H1 (cell line): Measurements from ENCODE around the gene IFNL3. TPM values are rescaled to one million over a fixed set of nuclear protein-coding genes. Genes with fewer than 3 reads are reported as not detected.

ENCODE experiments used
- CTCF ChIA-PET: fragments of 300-600 bp; sonication (Branson Sonifier 250); formaldehyde crosslinking; loops from one replicate; lab custom pipeline; 2021; ENCODE audit not compliant: partially characterized antibody; lab: Charles Lee
- POLR2A ChIA-PET: fragments of 300-600 bp; sonication (Branson Sonifier 250); formaldehyde crosslinking; loops from one replicate; lab custom pipeline; 2021; ENCODE audit warnings: inconsistent platforms; ENCODE audit not compliant: partially characterized antibody; lab: Charles Lee
- DNase-seq, 2 experiments: peaks; one replicate each; pipeline versions ENCODE4 v3.0.0 to v3.0.0-alpha.2; 2010 to 2022; ENCODE audit warnings: low spot score in 2 of 2, low read depth in 1 of 2, mixed read lengths in 1 of 2
- FAIRE-seq: peaks from 2 replicates; lab custom pipeline; 2011; peaks lifted over from hg19 to GRCh38; lab: Jason Lieb, UNC
- H2AFZ ChIP-seq: 2 replicates; pipeline ENCODE4 v1.8.1; 2012; ENCODE audit warnings: low read length, inconsistent platforms
- H2AK5ac ChIP-seq: 2 replicates; pipeline ENCODE4 v1.6.1; 2013; ENCODE audit warnings: low read depth, low read length
- H2BK120ac ChIP-seq: replicated peaks from 2 replicates; pipeline ENCODE3; 2013; ENCODE audit warnings: low read depth, low read length, inconsistent platforms
- H2BK12ac ChIP-seq: 2 replicates; pipeline ENCODE4 v1.6.1; 2013; ENCODE audit warnings: low read depth, low read length
- H2BK15ac ChIP-seq: 2 replicates; pipeline ENCODE4 v1.6.1; 2013; ENCODE audit warnings: low read length
- H2BK20ac ChIP-seq: 2 replicates; pipeline ENCODE4 v1.6.1; 2013; ENCODE audit warnings: low read length
- H2BK5ac ChIP-seq: 2 replicates; pipeline ENCODE4 v1.6.1; 2013; ENCODE audit warnings: low read depth, low read length
- H3K14ac ChIP-seq: 2 replicates; pipeline ENCODE4 v1.6.1; 2013; ENCODE audit warnings: inconsistent platforms; ENCODE audit not compliant: insufficient read length
- H3K18ac ChIP-seq: 2 replicates; pipeline ENCODE4 v1.6.1; 2013; ENCODE audit warnings: low read length; ENCODE audit errors: extremely low read depth
- H3K23ac ChIP-seq: 2 replicates; pipeline ENCODE4 v1.6.1; 2013; ENCODE audit warnings: inconsistent platforms; ENCODE audit not compliant: insufficient read length
- H3K23me2 ChIP-seq: 2 replicates; pipeline ENCODE4 v1.6.1; 2013; ENCODE audit warnings: low read depth, low read length
- H3K27ac ChIP-seq: 2 replicates; pipeline ENCODE4 v1.6.1; 2011; ENCODE audit warnings: low read depth, low read length, inconsistent platforms
- H3K27me3 ChIP-seq, 4 experiments: replicated peaks in 1 of 4; 1 replicate in 1 of 4; 2 replicates in 3 of 4; pipeline versions ENCODE4 v1.6.1 to v1.8.1; 2011 to 2013; ENCODE audit warnings: low read length in 3 of 4, mild to moderate bottlenecking in 3 of 4, inconsistent platforms in 2 of 4, mixed read lengths in 2 of 4, moderate library complexity in 1 of 4; ENCODE audit not compliant: control insufficient read depth in 3 of 4, insufficient read depth in 3 of 4; ENCODE audit errors: extremely low read depth in 1 of 4
- H3K36me3 ChIP-seq, 4 experiments: 2 replicates each; pipeline versions ENCODE4 v1.6.1 to v1.8.1; 2011 to 2013; ENCODE audit warnings: mild to moderate bottlenecking in 4 of 4, low read length in 3 of 4, moderate library complexity in 2 of 4, control low read depth in 1 of 4, inconsistent platforms in 1 of 4; ENCODE audit not compliant: insufficient read depth in 4 of 4, control insufficient read depth in 2 of 4
- H3K4ac ChIP-seq: replicated peaks from 2 replicates; pipeline ENCODE3; 2013; ENCODE audit warnings: low read length, low read depth, mixed read lengths, inconsistent platforms; ENCODE audit not compliant: insufficient read length
- H3K4me1 ChIP-seq, 4 experiments: replicated peaks in 1 of 4; 1 replicate in 1 of 4; 2 replicates in 3 of 4; pipeline versions ENCODE4 v1.6.1 to v1.8.1; 2011 to 2013; ENCODE audit warnings: low read length in 3 of 4, inconsistent platforms in 2 of 4, mixed read lengths in 1 of 4; ENCODE audit not compliant: insufficient read depth in 4 of 4, control insufficient read depth in 3 of 4
- H3K4me2 ChIP-seq, 2 experiments: 2 replicates each; pipeline versions ENCODE4 v1.6.1 to v1.8.1; 2011 to 2013; ENCODE audit warnings: low read depth in 2 of 2, low read length in 2 of 2, control low read depth in 1 of 2, inconsistent platforms in 1 of 2, mild to moderate bottlenecking in 1 of 2; ENCODE audit not compliant: insufficient read depth in 1 of 2
- H3K4me3 ChIP-seq, 4 experiments: fragments of 200-600, 300-600 bp in 1 of 4; sonication (generic), shearing (Covaris generic), sonication (Bioruptor Twin) in 1 of 4; 2 replicates each; pipeline versions ENCODE4 v1.5.1 to v1.8.1; 2011 to 2016; ENCODE audit warnings: low read length in 4 of 4, low read depth in 3 of 4, control low read depth in 2 of 4, inconsistent platforms in 2 of 4, mild to moderate bottlenecking in 2 of 4, mixed read lengths in 1 of 4, moderate library complexity in 1 of 4; ENCODE audit not compliant: insufficient read depth in 2 of 4; ENCODE audit errors: extremely low read depth in 1 of 4
- H3K56ac ChIP-seq: replicated peaks from 2 replicates; pipeline ENCODE3; 2013; ENCODE audit warnings: low read depth, mild to moderate bottlenecking, mixed read lengths, low read length, inconsistent platforms; ENCODE audit not compliant: insufficient read length
- H3K79me1 ChIP-seq: 2 replicates; pipeline ENCODE4 v1.6.1; 2013; ENCODE audit warnings: low read depth, low read length, control low read depth
- H3K79me2 ChIP-seq, 2 experiments: 2 replicates each; pipeline versions ENCODE4 v1.6.1 to v1.8.1; 2012 to 2013; ENCODE audit warnings: low read length in 2 of 2, mild to moderate bottlenecking in 2 of 2, inconsistent platforms in 1 of 2; ENCODE audit not compliant: insufficient read depth in 2 of 2, control insufficient read depth in 1 of 2
- H3K9ac ChIP-seq, 4 experiments: replicated peaks in 1 of 4; 1 replicate in 1 of 4; 2 replicates in 3 of 4; pipeline versions ENCODE4 v1.6.1 to v1.8.1; 2011 to 2013; ENCODE audit warnings: low read depth in 3 of 4, low read length in 3 of 4, control low read depth in 2 of 4, mild to moderate bottlenecking in 2 of 4, moderate library complexity in 2 of 4, inconsistent platforms in 1 of 4; ENCODE audit errors: extremely low read depth in 1 of 4
- H3K9me3 ChIP-seq, 2 experiments: 2 replicates each; pipeline versions ENCODE4 v1.6.1 to v1.8.1; 2012 to 2013; ENCODE audit warnings: mild to moderate bottlenecking in 2 of 2, moderate library complexity in 2 of 2, control low read depth in 1 of 2, inconsistent platforms in 1 of 2, low read depth in 1 of 2, low read length in 1 of 2, mixed read lengths in 1 of 2; ENCODE audit not compliant: insufficient read depth in 2 of 2
- H4K20me1 ChIP-seq, 2 experiments: replicated peaks in 1 of 2; 2 replicates each; pipeline versions ENCODE3 to v1.8.1; 2011 to 2013; ENCODE audit warnings: inconsistent platforms in 2 of 2, low read length in 2 of 2, mild to moderate bottlenecking in 1 of 2; ENCODE audit not compliant: insufficient read depth in 2 of 2, control insufficient read depth in 1 of 2
- H4K5ac ChIP-seq: 2 replicates; pipeline ENCODE4 v1.6.1; 2013; ENCODE audit warnings: low read length, low read depth, mixed read lengths, inconsistent platforms; ENCODE audit not compliant: insufficient read length
- H4K8ac ChIP-seq: 2 replicates; pipeline ENCODE4 v1.8.0; 2013; ENCODE audit warnings: mild to moderate bottlenecking, moderate library complexity, low read length, inconsistent platforms; ENCODE audit not compliant: insufficient read depth; ENCODE audit errors: extremely low read depth
- H4K91ac ChIP-seq: replicated peaks from 2 replicates; pipeline ENCODE3; 2013; ENCODE audit warnings: low read length, mixed read lengths, inconsistent platforms; ENCODE audit not compliant: insufficient read length
- EGR1 ChIP-seq: IDR thresholded peaks from 2 replicates; pipeline ENCODE4 v1.6.1; 2011; ENCODE audit warnings: low read depth, low read length, borderline replicate concordance
- EZH2 ChIP-seq: fragments of 200-600 bp; sonication (generic); IDR thresholded peaks from 2 replicates; pipeline ENCODE4 v1.7.1; 2012; ENCODE audit warnings: low read depth, mild to moderate bottlenecking, moderate library complexity, low read length, inconsistent platforms; ENCODE audit not compliant: severe bottlenecking
- HDAC2 ChIP-seq, 2 experiments: fragments of 300-600 bp in 1 of 2; sonication (generic) in 1 of 2; IDR thresholded peaks; 2 replicates each; pipeline ENCODE4 v1.6.1; 2011 to 2012; ENCODE audit warnings: low read depth in 2 of 2, low read length in 2 of 2, mild to moderate bottlenecking in 2 of 2, moderate library complexity in 2 of 2, borderline replicate concordance in 1 of 2, inconsistent platforms in 1 of 2
- JUN ChIP-seq: IDR thresholded peaks from 2 replicates; pipeline ENCODE4 v1.6.1; 2011; ENCODE audit warnings: low read depth, mild to moderate bottlenecking, improper control_type of control experiment, low read length
- JUND ChIP-seq: IDR thresholded peaks from 2 replicates; pipeline ENCODE4 v1.6.1; 2011; ENCODE audit warnings: mild to moderate bottlenecking, improper control_type of control experiment, low read length
- KDM1A ChIP-seq: fragments of 200-600, 300-600 bp; sonication (generic); IDR thresholded peaks from 2 replicates; pipeline ENCODE4 v1.7.1; 2016; ENCODE audit warnings: mild to moderate bottlenecking, low read length, borderline replicate concordance
- KDM4A ChIP-seq: IDR thresholded peaks from one replicate; pipeline ENCODE4 v1.7.1; 2012; ENCODE audit warnings: low read depth, mild to moderate bottlenecking, moderate library complexity, low read length, inconsistent platforms; ENCODE audit not compliant: severe bottlenecking
- MAFK ChIP-seq: IDR thresholded peaks from 2 replicates; pipeline ENCODE4 v1.6.1; 2012; ENCODE audit warnings: low read depth, mild to moderate bottlenecking, improper control_type of control experiment, low read length
- NANOG ChIP-seq: IDR thresholded peaks from 2 replicates; pipeline ENCODE4 v1.6.1; 2011; ENCODE audit warnings: low read length, low read depth, mild to moderate bottlenecking, inconsistent platforms; ENCODE audit not compliant: insufficient read depth, poor library complexity, severe bottlenecking
- SAP30 ChIP-seq: fragments of 300-600 bp; sonication (generic); IDR thresholded peaks from 2 replicates; pipeline ENCODE4 v1.7.1; 2012; ENCODE audit warnings: low read length, moderate library complexity, mild to moderate bottlenecking, inconsistent platforms; ENCODE audit not compliant: insufficient read depth, insufficient replicate concordance
- SIRT6 ChIP-seq: IDR thresholded peaks from one replicate; pipeline ENCODE4 v1.7.1; 2012; ENCODE audit warnings: low read length, inconsistent platforms
- SP2 ChIP-seq: IDR thresholded peaks from 2 replicates; pipeline ENCODE4 v1.6.1; 2012; ENCODE audit warnings: mild to moderate bottlenecking, low read length, inconsistent platforms
- TAF7 ChIP-seq: optimal IDR thresholded peaks from 2 replicates; pipeline ENCODE3; 2011; ENCODE audit warnings: low read depth, mild to moderate bottlenecking, inconsistent platforms, low read length, moderate library complexity, borderline replicate concordance
- WGBS, 2 experiments: shearing (Covaris generic) in 1 of 2; methylation state at CpG; one replicate each; pipeline versions ENCODE4 v1.1.6 to v1.1.7; 2013 to 2015; ENCODE audit warnings: low lambda C conversion rate in 2 of 2, mixed read lengths in 2 of 2, inconsistent platforms in 1 of 2, low coverage in 1 of 2, missing lambda C conversion rate in 1 of 2; ENCODE audit not compliant: insufficient replicate concordance in 2 of 2, insufficient coverage in 1 of 2, insufficient read length in 1 of 2; ENCODE audit errors: extremely low coverage in 1 of 2, missing lambda C conversion rate in 1 of 2; 5-methylcytosine and 5-hydroxymethylcytosine counted together
- polyA plus RNA-seq, 7 experiments: library from polyadenylated mRNA; depleted of rRNA in 3 of 7; stranded (reverse) in 5 of 7; unstranded in 2 of 7; fragments of >200 nt in 5 of 7; fragments of 200-250 nt in 2 of 7; gene quantifications; 1 replicate in 5 of 7; 2 replicates in 1 of 7; 4 replicates in 1 of 7; pipeline versions ENCODE4 v1.2.1 to v1.2.3, GENCODE V29; 2011 to 2013; ENCODE audit warnings: missing spikeins in 2 of 7, mixed read lengths in 2 of 7
- total RNA-seq: library from RNA; stranded (reverse); fragmentation: NEBNext Ultra II Directional; extraction: Animal tissue kit (Norgen Biotek cat#: 25700); gene quantifications from 2 replicates; pipeline ENCODE4 v1.2.1, GENCODE V29; 2021

IFNL3 gene
- total and polyA plus RNA-seq, 2 of the 8 experiments (the other 6 are each of a cell fraction or from before 2014, with no cell fraction given), result 0.11 TPM; not detected in 1

GRCh38 chr19:39236527-39236926, 8.3 kb downstream of the IFNL3 start:
- Histone ChIP-seq H2AFZ (no peak overlapping the region), H3K18ac (no peak overlapping the region), H3K9ac (no peak overlapping the region), H3K36me3 (no peaks in the 10 kb centered on the region), H3K4me2 (no peak overlapping the region), H2BK5ac (no peak overlapping the region), H3K79me1 (no peaks in the 10 kb centered on the region), H3K4ac (no peak overlapping the region), H2BK20ac (no peak overlapping the region), H4K20me1 (peaks cover 0 to 1% of the 10 kb centered on the region in 2 experiments), H2BK15ac (no peak overlapping the region), H4K8ac (no peak overlapping the region), H3K23ac (no peak overlapping the region), H3K9me3 (no peaks in the 10 kb centered on the region), H3K4me3 (no peak overlapping the region), H3K27me3 (peaks cover 0 to 7% (median 1%) of the 10 kb centered on the region in 4 experiments; a peak in 2 of 7 replicates), H2BK12ac (no peak overlapping the region), H4K91ac (no peak overlapping the region), H3K4me1 (no peaks in the 10 kb centered on the region), H3K14ac (no peak overlapping the region), H3K56ac (no peak overlapping the region), H2AK5ac (no peak overlapping the region), H2BK120ac (no peak overlapping the region), H3K27ac (no peak overlapping the region), H3K23me2 (peaks cover 2% of the 10 kb centered on the region; the same call in 1 of the 2 replicates), H3K79me2 (no peaks in the 10 kb centered on the region), H4K5ac (no peak overlapping the region)
- FAIRE-seq, result no peak
- CTCF ChIA-PET, result interaction anchor here (1.1 to 1.2 kb wide), 2 partner anchors 29 to 94 kb away, joined by 3 read pairs; no protein-coding TSS in a partner anchor
- DNase-seq, result no peak
- 82% methylated on average over 8 of the region's 12 CpGs; no CpG with 5 or more reads in 1 of the 2 experiments for WGBS, 2 experiments
- POLR2A ChIA-PET, result no interaction called here
- TF ChIP-seq EGR1 (no peak), EZH2 (no peak), HDAC2 (IDR thresholded peaks at IDR 0.05; ENCODE audit: borderline replicate concordance in 1 of 2, low read depth in 2 of 2, low read length in 2 of 2) (no peak), JUND (no peak), KDM1A (no peak), MAFK (no peak), SP2 (no peak), JUN (no peak), KDM4A (no peak), SAP30 (no peak), NANOG (no peak), TAF7 (no peak), SIRT6 (no peak)
